Activated CD8-positive, alpha-beta memory T cell treated with anti-CD3 and anti-CD28 coated beads, Interleukin-2, amount 50 U/mL, for 24 hours (primary cell): ENCODE measurements around the gene TBC1D22B.
"Not testable (repeated sequence)": the region's sequence is repeated elsewhere in the genome, so short reads cannot be mapped to it uniquely, and the experiment has no call there.

Experiments
- DNase-seq: peaks from one replicate; pipeline ENCODE4 v3.0.0-alpha.2; 2020; ENCODE audit errors: extremely low read depth

TBC1D22B gene

DNA sequence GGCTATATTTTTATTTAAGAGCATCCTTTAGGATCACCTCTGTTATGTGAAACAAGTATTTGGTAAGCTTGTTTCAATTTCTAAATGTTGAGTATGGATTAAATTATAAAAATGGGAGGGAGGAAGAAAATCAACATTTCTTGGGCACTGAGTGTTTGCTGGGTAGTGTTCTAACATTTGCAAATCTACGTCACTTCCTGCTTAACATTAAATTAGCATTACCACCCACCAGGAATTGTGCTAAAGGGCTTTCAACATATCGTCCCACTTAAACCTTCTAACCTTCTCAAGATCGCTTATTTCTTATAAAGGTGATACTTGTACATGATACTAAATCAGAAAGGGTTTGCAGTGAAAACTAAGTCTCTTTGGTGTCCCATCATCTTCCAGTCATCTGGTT lies 8.3 kb downstream of the TBC1D22B start:
- no peak for DNase-seq

DNA sequence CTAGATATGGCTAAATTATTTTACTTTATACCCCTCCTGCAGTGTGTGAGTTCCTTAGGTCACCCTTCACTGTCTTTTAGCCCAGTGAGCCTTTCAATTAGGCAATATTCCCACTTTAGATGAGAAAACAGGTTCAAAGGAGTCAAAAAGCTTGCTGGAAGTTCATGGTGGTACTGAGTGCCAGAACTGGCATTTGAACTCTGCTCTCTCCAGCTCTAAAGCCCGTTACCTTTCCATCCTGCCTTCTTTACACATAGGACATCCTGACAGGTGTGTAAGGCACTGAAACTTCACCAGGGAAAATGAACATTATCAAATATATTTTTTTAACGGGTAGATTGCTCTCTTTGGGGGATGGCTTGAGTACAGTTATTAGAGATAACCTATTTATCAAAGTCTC lies 11.5 kb downstream of the TBC1D22B start:
- DNase-seq = no peak

DNA sequence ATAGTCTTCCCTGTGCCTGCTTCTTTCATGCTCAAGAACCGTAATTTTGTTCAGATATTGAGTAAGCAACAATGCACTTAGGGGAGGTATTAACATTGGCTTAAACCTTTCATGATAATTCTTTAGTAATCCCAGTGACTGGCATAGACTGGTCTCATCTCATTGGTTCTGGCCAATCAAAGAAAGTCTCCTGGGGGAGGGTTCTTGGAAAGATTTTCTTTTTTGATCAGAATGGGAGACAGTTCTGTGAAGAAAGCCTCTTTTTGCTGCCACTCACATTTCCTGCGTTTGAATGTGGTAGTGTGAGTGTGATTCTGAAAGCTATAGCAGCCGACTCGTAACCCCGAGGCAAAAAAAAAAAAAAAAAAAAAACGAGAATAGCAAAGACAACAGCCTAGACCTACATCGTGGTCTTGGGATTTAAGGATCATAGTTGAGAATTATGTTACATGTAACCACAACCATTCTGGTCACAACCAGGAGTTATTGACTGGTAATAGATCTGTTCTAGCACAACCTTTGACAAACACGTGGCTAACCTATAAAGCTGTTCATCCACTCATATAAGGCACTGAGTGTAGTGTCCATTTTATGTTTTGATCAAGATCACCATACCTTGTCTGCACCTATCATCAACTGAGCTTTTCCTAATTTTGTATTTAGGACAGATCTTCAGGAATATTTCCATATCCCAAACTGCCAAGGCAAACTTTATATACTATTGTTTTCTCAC lies 15.4 kb downstream of the TBC1D22B start:
- no peak for DNase-seq

DNA sequence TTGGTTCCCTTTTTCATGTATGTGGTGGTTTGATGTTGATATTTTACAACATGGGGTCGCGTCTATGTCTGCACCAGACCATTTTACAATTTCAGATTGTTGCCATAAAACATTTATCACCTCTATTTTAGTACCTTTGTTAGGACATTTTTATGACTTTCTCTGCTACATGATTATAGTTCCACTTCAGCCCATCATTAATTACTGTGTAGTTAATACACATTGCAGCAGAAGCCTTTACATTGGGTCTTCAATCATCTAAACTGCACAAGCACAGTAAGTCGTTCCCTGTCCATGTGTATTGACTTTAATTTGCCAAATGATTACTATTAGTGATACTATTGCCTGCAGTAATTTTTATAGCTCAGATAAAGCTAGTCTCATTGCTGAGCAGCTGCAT lies 16.1 kb downstream of the TBC1D22B start:
- no peak for DNase-seq

DNA sequence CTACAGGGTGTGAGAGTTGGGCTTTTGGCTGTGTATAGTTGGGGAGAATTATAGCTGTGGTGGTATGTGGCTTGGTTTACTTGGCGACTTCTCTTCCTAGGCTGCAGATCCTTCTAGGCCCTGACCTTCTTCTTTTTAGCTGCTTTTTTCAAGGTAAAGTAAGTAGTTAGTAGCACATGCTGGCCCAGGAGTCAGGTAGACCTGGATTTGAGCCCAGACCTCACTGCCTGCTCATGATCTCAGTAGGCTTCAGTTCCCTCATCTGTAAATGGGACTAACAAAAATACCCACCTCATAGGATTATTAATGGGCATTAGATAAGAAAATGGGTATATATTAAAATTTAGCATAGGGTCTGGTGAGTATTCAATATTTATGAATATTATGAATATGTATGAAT lies 17.8 kb downstream of the TBC1D22B start:
- no peak for DNase-seq

DNA sequence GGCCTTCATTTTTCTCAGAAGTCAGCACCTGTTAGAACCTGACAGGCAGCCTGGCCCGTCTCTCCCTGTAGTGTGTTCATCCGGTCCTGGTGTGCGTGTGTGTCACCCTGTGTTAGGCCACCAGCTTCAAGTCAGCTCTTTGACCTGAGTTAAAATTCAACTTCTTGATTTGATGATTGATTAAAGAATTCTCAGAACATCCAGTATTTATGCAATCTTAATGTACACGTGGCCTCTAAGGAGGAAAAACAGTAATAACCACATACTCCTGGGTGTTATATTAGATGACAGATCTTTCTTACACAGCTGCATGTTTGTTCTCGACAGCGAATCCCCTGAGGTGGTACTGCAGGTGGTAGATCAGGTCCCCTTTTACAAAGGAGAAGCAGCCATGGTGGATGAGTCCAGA lies 19.4 kb downstream of the TBC1D22B start:
- no peak for DNase-seq

DNA sequence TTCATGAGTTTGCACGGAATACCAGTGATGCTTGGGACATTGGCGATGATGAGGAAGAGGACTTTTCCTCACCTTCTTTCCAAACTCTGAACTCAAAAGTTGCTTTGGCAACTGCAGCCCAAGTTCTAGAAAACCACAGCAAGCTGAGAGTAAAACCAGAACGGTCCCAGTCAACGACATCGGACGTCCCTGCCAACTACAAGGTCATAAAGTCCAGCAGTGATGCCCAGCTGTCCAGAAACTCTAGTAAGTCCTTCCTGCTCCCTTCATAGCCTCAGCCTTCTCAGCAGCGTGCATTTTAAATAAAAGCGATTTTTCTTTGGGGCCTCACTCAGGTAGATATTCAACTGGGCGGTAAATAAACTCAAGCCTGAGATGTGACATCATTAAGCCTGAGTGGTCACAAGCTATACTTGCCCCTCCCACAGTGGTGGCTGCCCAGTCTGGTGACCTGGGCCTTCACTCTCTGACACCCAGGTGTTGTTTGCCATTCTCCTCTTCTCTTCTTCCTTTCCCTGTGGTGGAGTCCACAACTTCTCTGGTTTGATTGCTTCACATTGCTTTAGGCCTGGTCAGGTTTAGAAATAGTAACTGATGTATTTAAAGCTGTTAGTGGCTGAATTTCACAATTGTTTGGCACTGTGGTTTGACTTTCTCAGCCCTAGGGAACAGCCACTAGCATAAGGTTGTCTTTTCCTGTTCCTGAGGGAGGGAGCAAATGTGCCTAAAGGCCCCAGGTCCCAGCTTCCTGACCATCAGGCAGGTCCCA lies 22.0 kb downstream of the TBC1D22B start:
- no peak for DNase-seq

DNA sequence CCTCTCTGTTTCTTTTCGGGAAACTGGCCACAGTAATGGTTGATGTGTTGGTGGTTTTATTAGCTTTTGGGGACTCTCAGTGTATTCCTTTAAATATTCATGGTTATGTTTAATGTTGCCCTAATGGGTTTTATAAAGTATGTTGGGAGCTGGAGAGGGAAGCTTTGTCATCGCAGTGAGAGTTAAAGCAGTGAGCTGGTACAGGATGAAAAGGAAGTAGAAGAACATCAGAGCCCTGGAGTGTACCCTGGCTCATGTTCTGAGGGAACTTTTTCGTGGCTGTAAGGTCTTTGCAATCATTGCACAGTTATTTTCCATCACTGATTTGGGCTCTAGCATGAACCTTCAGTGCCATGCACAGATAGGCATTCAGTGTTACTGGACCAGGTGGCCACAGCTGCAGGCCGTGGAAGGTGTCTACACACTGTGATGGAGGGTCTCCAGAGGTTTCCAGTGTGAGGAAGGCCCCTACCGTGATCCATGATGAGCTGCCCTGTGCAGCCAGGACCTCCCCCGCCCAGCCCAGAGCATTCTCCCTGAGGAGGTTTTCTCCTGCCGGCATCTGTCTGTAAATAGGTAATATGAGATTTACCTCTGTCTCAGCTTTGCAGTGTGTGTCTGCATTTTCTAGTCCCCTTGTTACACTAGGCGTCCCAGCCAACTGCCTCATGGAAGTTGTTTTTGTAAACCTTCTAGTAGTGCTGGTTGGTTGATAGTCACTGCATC lies 22.8 kb downstream of the TBC1D22B start:
- no peak for DNase-seq

DNA sequence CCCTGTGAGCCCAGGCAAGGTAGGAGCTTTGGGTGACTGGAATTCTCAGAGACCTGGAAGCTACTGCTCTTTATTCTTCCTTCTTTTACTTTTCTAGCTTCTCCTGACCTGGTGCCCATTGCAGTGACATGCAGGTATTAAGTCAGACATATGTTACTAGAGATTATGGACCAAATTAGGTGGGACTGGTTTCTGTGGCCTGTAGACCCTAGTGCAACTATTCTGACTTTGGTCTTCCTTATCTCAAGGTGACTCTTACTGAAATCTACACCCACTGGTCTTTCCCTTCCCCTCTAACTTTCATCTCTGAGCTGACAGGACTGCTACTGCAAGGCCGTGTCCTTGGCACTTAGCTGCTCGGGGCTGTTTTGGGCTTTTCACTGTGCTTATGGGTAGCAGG lies 24.8 kb downstream of the TBC1D22B start:
- no peak for DNase-seq

DNA sequence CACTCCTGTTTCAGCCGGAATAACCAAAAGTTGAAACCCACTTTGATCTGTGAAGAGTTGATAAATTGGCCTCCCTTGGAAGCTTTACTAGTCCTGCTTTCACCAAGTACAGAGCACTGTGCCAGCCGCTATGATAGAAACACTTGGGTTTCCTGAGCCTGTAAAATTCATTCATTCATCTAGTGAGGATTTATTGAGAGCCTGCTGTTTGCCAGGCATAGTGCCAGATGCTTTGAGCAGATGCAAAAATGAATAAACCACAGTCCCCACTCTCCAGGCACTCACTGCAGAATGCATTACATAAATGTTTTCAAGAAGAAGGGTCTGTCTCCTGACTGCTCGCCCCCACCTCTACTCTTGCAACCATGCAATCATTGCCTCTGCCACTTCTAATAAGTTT lies 25.7 kb downstream of the TBC1D22B start:
- DNase-seq = no peak

DNA sequence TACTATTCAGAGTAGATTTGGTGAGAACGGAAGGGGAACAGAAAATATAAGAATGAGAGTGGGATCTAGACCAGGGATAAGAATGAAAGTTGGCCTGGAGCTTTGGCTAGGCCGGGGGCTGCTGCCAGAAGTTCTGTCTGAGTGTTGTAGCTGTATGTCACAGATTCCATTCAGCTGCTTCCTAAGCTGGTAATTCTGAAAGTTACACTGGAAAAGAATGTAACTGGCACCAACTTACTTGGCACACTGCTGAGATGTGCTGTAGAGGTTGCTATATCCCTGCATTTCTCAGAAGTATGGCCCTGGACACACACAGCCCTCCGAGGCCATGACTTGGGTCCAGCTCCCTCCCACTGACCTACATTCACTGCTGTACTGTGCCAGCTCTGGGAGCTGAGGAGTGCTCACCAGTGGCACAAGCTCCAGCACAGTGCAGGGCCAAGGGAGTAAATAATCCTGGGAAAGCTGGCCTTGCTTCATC lies 26.1 kb downstream of the TBC1D22B start:
- no peak for DNase-seq

DNA sequence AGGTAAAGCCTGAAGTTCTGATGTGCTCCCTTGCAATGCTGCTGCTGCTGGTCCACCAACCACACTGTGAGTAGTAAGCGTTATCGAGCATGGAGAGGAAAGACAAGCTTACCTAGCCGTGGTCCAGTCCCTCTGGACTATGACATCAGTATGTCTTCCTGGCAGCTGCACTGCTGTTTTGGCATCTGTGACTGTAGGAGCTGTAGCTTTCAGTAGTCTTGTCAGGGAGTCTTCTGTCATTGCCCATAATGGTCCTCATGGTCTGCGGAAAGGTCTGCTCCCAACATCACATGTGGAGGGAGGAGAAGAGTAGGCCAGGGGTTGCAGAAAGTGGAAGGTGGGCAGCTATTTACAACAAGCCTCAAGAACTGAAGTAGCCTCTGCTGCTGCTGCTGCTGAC lies 27.2 kb downstream of the TBC1D22B start:
- no peak for DNase-seq

DNA sequence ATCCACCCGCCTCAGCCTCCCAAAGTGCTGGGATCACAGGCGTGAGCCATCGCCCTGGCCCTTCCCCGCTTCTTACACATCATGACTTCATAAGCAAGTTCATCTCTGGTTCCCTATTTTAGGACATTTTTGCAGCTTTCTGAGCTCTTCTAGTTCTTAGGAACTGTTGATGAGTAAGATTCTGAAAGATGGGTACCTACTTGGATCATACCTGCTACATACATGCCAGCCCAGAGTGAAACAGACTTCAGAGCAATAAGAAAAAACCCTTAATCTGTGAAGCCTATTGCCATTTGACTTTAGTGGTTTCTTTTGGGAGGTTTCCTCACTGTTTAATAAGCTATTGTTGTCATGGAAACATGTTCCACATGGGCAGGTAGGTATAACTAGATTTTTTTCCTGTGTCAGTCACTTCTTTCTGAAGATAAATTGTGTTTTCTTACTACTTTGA lies 28.3 kb downstream of the TBC1D22B start:
- no peak for DNase-seq

DNA sequence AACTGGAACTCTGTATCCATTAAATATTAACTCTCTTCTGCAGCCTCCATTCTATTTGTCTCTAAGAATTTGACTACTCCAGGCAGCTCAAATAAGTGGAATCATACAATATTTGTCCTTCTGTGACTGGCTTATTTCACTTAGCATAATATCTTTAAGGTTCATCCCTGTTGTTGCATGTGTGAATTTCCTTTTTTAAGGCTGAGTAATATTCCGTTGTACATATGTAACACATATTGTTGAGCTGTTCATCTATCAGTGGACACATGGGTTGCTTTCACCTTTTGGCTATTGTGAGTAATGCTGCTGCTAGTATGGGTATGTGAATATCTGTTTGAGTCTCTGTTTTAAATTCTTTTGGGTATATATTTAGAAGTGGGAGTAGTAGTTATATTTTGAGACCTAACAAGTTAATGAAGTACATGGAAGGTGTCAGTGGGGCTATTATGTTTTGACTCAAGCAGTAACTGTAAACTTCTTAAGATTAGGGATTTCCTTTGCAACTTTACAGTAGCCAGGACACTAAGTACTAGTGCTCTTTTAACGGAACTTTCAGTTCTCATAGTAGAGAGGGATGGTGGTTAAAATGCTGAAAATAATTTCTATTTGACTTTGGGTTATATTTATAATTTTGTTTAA lies 30.1 kb downstream of the TBC1D22B start:
- DNase-seq = no peak

DNA sequence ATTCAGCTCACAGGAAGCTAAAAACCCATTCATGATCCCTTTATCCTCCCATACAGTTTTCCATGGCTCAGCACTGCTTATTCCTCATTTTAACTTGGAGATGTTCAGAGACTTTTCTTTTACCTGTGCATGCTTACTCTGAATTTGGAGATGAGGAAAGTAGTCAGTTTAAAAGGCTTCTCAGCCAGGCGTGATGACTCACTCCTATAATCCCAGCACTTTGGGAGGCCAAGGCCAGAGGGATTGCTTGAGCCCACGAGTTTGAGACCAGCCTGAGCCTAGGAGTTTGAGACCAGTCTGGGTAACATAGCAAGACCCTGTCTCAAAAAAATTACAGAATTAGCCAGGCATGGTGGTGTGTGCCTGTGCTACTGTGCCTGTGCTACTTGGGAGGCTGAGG lies 30.7 kb downstream of the TBC1D22B start:
- DNase-seq = no peak

DNA sequence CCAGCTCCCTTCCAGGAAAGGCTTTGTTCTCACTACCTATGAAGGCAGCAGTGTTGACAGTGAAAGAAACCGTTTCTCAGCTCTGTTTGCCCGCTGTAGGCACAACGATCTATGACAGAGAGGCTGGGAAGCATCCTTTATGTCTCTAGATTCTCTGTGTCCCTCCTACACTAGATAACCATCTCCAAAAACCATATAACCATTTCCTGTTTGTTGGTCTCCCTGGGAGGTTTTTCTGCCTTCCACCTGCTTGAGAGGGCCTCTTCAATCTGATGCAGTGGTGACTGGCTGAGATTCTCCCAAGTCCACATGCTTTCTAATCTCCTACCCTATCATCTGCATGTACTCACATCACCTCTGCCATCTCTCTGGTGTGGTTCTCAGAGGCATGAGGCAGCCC lies 32.4 kb downstream of the TBC1D22B start:
- DNase-seq = no peak

DNA sequence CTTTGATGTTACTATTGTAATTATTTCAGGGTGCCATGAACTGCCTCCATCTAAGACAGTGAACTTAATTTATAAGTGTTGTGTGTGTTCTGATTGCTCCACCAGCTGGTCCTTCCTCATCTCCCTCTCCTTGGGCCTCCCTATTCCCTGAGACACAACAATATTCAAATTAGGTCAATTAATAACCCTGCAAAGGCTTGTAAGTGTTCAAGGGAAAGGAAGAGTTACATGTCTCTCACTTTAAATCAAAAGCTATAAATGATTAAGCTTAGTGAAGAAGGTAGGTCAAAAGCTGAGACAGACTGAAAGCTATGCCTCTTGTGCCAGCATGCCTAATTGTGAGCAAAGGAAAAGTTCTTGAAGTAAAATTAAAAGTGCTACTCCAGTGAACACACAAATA lies 35.9 kb downstream of the TBC1D22B start:
- no peak for DNase-seq

DNA sequence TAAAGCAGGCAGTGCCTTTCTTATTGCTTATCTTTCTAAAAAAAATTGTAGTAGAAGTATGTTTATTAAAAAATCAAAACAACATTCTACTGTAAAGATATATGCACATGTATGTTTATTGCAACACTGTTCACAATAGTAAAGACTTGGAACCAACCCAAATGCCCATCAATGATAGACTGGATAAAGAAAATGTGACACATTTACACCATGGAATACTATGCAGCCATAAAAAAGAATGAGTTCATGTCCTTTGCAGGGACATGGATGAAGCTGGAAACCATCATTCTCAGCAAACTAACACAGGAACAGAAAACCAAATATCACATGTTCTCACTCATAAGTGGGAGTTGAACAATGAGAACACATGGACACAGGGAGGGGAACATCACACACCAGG lies 40.1 kb downstream of the TBC1D22B start:
- DNase-seq = not testable (repeated sequence)

DNA sequence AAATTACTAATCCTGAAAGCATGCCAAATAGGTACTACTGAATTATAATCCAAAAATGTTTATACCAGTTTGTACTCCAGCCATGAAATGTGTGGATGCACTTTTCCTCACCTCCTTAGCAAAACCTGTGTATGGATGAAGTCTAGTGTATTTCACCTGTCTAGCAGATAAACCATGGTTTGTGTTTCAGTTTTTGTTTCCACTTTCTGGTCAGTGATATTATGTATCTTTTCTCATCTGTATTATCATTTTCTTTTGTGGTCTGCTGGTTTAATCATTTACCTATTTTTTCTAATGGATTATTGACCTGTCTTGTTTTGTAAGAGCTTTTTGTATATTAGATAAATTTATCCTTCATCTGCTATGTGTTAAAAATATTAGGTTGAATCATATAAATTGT lies 41.4 kb downstream of the TBC1D22B start:
- DNase-seq = no peak

DNA sequence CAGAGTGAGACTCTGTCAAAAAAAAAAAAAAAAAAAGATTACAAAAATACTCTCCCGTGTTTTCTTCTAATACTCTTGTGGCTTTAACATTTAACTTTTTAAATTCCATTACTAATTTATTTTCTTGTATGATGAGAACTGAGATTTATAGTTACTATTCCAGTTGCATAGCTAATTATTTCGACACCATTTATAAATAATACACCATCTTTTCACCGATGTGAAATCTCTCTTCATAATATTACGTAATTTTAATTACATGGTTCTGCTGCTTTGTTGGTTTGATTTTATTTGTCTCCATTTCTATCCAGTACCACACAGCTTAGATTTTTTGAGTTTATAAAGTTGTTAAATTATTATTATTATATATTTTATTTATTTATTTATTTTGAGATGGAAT lies 42.4 kb downstream of the TBC1D22B start:
- DNase-seq = no peak

DNA sequence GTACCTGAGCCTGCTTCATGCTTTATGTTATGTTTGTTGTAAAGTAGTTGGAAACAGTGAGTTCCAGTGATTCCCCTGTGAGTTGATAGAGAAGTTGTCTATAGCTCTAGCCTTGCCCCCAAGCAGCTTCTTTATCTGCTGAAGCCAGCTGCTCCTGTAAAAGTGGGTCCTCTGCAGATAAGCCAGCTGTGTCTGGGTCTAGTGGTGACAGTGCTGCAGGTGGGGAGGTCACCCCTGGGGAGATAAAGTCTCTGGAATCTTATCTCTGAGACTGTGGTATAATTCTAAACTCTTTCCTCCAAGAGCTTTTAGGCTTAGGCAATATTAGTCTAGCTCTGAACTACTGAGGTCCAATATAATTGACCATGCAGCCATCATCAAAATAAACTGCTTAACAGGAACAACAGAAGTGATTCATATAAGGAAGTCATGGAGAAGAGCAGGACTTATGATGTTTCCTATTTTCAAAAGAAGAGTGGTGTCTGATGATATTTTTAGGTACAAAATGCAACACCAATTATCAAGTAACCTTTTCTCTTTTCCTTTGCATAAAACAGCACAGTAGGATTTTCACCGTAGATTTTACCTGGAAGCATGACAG lies 44.6 kb downstream of the TBC1D22B start:
- DNase-seq = no peak
